Endothelial cell (in vitro differentiated cells): ENCODE data around the gene C5. TPM values are rescaled to one million over a fixed set of nuclear protein-coding genes. Genes with fewer than 3 reads are reported as not detected.

Experiments used
- DNase-seq: peaks from one replicate; pipeline ENCODE4 v3.0.0; 2021; ENCODE audit warnings: low spot score
- H3K27ac Mint-ChIP-seq: one replicate; pipeline ENCODE4 v1.8.0; 2021; ENCODE audit warnings: mixed read lengths, inconsistent platforms; ENCODE audit not compliant: unreplicated experiment
- H3K27me3 Mint-ChIP-seq: one replicate; pipeline ENCODE4 v1.8.0; 2021; ENCODE audit warnings: mild to moderate bottlenecking, moderate library complexity, mixed read lengths, inconsistent platforms; ENCODE audit not compliant: unreplicated experiment
- H3K36me3 Mint-ChIP-seq: one replicate; pipeline ENCODE4 v1.8.0; 2021; ENCODE audit warnings: mild to moderate bottlenecking, low read depth, mixed read lengths, inconsistent platforms; ENCODE audit not compliant: unreplicated experiment
- H3K4me1 Mint-ChIP-seq: one replicate; pipeline ENCODE4 v1.8.0; 2021; ENCODE audit warnings: mild to moderate bottlenecking, mixed read lengths, inconsistent platforms; ENCODE audit not compliant: unreplicated experiment
- H3K4me3 Mint-ChIP-seq: one replicate; pipeline ENCODE4 v1.8.0; 2021; ENCODE audit warnings: mild to moderate bottlenecking, mixed read lengths, inconsistent platforms; ENCODE audit not compliant: unreplicated experiment
- H3K9me3 Mint-ChIP-seq: one replicate; pipeline ENCODE4 v1.8.0; 2021; ENCODE audit warnings: mixed read lengths, inconsistent platforms; ENCODE audit not compliant: unreplicated experiment
- total RNA-seq: library from RNA; stranded (reverse); fragmentation: NEBNext Ultra II Directional; extraction: Animal tissue kit (Norgen Biotek cat#: 25700); gene quantifications from one replicate; pipeline ENCODE4 v1.2.1, GENCODE V29; 2021; ENCODE audit not compliant: unreplicated experiment
- TF ChIP-seq, protein P1 (sequence below): fragments of 200-600 bp; sonication (generic); IDR thresholded peaks from one replicate; pipeline ENCODE4 v1.5.0; 2021; ENCODE audit warnings: antibody characterized with exemption; ENCODE audit not compliant: unreplicated experiment

Gene C5
- total RNA-seq, 1 donor from 2014 or later: 0.41 TPM

DNA sequence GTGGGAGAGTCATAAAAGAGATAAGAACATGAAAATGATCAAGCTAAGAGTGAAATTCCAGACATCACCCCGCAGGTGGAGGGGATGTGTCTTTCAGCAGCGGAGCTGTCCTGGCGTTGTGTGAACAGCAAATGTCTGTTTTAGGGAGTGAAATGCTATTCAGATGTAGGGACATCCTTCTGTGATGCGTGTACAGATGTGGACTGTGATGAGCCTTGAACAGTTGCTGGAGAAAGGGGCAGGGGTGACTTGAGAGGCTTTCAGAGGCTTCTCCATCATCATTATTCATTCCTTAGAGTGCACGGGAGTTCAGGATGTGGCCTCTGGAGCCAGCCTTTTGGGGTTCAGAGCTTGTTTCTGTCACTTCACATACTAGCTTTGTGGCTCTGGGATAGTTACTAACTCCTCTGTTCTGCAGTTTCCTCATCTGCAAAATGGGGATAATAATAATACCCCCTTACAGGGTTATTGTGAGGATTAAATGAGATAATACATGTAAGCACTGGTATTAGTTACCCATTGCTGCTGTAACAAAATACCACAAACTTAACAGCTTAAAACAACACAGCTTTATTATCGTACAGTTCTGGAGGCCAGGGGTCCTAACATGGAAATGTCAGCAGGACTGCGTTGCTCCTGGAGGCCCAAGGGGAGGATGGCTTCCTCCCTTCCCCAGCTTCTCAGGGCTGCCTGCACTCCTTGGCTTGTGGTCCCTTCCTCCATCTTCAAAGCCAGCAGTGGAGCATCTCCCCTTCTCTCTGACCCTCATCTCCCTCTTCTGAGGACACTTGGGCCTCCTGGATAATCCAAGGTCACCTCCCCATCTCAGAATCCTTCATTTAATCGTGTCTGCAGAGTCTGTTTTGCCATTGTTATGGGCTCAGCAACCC, 132.8 kb downstream of the C5 start:
- H3K36me3 Mint-ChIP-seq: peaks cover 3% of the 10 kb centered on the region
- peaks cover 3% of the 10 kb centered on the region for H3K27me3 Mint-ChIP-seq
- TF ChIP-seq, protein P1, sequence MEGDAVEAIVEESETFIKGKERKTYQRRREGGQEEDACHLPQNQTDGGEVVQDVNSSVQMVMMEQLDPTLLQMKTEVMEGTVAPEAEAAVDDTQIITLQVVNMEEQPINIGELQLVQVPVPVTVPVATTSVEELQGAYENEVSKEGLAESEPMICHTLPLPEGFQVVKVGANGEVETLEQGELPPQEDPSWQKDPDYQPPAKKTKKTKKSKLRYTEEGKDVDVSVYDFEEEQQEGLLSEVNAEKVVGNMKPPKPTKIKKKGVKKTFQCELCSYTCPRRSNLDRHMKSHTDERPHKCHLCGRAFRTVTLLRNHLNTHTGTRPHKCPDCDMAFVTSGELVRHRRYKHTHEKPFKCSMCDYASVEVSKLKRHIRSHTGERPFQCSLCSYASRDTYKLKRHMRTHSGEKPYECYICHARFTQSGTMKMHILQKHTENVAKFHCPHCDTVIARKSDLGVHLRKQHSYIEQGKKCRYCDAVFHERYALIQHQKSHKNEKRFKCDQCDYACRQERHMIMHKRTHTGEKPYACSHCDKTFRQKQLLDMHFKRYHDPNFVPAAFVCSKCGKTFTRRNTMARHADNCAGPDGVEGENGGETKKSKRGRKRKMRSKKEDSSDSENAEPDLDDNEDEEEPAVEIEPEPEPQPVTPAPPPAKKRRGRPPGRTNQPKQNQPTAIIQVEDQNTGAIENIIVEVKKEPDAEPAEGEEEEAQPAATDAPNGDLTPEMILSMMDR: no peak
- no peak overlapping the region for H3K4me3 Mint-ChIP-seq
- no peak for DNase-seq
- peaks cover 6% of the 10 kb centered on the region for H3K4me1 Mint-ChIP-seq
- no peak overlapping the region for H3K27ac Mint-ChIP-seq
- no peaks in the 10 kb centered on the region for H3K9me3 Mint-ChIP-seq

- TF ChIP-seq, protein P1: no peak
- H3K27me3 Mint-ChIP-seq: peaks cover 3% of the 10 kb centered on the region
- no peak overlapping the region for H3K27ac Mint-ChIP-seq
Observed at GRCh38 chr9:120916588-120916987, 133.5 kb downstream of the C5 start.

DNA sequence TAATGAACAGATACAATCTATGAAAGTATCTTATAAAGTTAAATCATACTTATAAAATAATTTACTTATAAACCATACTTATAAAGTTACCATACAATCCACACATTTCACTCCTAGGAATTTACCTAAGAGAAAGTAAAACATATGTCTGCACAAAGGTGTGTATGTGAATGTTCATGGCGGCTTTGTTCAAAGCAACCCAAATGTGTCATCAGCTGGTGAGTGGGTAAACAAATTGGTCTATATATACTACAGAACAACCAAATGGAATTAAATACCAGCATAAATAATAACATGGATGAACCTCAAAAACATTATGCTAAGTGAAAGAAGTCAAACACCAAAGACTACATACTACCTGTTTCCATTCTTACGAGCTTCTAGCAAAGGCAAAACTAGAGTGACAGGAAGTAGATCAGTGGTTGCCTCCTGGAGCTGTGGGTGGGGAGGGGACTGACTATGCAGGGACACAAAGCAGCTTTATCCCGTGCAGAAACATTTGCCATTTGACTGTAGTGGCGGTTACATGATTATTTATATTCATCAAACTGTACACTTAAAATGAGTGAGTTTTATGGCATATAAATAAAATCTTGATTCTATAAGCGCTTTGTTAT, 134.1 kb downstream of the C5 start:
- Mint-ChIP-seq H3K27ac (no peak overlapping the region), H3K9me3 (no peaks in the 10 kb centered on the region), H3K36me3 (peaks cover 3% of the 10 kb centered on the region), H3K4me3 (no peak overlapping the region), H3K27me3 (peaks cover 3% of the 10 kb centered on the region), H3K4me1 (peaks cover 6% of the 10 kb centered on the region)
- TF ChIP-seq, protein P1: no peak
- no peak for DNase-seq

More at GRCh38 chr9:120916588-120916987, 133.5 kb downstream of the C5 start:
- DNase-seq: no peak
- Mint-ChIP-seq H3K4me1 (peaks cover 6% of the 10 kb centered on the region), H3K9me3 (no peaks in the 10 kb centered on the region), H3K36me3 (peaks cover 3% of the 10 kb centered on the region), H3K4me3 (no peak overlapping the region)

- DNase-seq: no peak
- Mint-ChIP-seq H3K4me1 (peaks cover 6% of the 10 kb centered on the region), H3K36me3 (peaks cover 3% of the 10 kb centered on the region), H3K9me3 (no peaks in the 10 kb centered on the region), H3K4me3 (no peak overlapping the region), H3K27ac (no peak overlapping the region), H3K27me3 (peaks cover 3% of the 10 kb centered on the region)
- TF ChIP-seq, protein P1: no peak
Observed at GRCh38 chr9:120914953-120915352, 135.1 kb downstream of the C5 start.

DNA sequence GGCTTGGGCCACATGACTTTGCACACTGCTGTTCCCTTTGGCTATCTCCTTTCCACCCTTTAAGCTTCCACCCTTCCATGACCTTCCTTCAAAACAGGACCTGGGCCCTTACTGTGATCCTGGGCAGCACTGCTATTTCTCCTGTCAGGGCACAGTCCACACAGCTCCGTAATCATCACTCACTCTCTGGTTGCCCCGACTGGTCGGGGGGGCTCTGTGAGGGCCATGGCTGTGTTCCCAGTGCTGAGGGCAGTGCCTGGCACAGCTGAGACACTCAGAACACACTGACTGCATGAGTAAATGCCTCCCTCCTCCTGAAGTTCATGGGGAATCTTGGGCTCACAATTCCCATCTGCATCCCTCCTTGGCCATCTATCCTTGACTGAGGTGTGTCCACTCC, 135.7 kb downstream of the C5 start:
- Mint-ChIP-seq H3K4me3 (no peak overlapping the region), H3K9me3 (no peaks in the 10 kb centered on the region), H3K36me3 (peaks cover 3% of the 10 kb centered on the region), H3K4me1 (peaks cover 6% of the 10 kb centered on the region), H3K27ac (no peak overlapping the region), H3K27me3 (peaks cover 3% of the 10 kb centered on the region)
- TF ChIP-seq, protein P1: no peak
- no peak for DNase-seq
